ENCODE measurements around the gene CCDC152.

DNA sequence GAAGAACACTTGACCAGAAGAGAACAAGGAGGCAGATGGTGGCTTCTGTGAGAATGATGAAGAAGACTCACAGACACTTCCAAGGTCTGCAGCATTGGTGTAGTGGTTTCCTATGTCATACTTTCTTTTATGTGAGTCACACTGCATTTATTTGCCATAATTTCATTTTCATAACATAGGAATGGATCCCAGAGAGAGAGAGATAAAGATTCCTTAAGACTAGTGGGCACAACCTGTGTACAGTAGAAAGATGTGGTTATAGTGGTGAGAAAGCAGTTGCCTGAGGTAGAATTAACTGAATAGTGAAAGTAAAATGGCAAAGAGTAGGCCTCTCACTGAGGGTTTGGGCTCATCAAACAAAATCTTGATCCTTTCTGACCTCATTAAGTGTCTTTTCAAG lies 7.6 kb upstream of the CCDC152 start:
- no peak for TF ChIP-seq CTCF (conservative IDR thresholded peaks at IDR 0.05; ENCODE audit: low read length)
- no peak for TF ChIP-seq EZH2phosphoT487 (IDR thresholded peaks at IDR 0.05; ENCODE audit: borderline replicate concordance)
